GM19239 (cell line): Measurements from ENCODE around the gene HRC.
"Not testable (repeated sequence)": the region's sequence is repeated elsewhere in the genome, so short reads cannot be mapped to it uniquely, and the experiment has no call there.

Experiments used
- DNase-seq: peaks from one replicate; pipeline ENCODE4 v3.0.0; 2011; ENCODE audit warnings: low spot score; ENCODE audit not compliant: insufficient read length
- FAIRE-seq: peaks from 2 replicates; lab custom pipeline; 2011; peaks lifted over from hg19 to GRCh38; lab: Jason Lieb, UNC

Gene HRC

DNA sequence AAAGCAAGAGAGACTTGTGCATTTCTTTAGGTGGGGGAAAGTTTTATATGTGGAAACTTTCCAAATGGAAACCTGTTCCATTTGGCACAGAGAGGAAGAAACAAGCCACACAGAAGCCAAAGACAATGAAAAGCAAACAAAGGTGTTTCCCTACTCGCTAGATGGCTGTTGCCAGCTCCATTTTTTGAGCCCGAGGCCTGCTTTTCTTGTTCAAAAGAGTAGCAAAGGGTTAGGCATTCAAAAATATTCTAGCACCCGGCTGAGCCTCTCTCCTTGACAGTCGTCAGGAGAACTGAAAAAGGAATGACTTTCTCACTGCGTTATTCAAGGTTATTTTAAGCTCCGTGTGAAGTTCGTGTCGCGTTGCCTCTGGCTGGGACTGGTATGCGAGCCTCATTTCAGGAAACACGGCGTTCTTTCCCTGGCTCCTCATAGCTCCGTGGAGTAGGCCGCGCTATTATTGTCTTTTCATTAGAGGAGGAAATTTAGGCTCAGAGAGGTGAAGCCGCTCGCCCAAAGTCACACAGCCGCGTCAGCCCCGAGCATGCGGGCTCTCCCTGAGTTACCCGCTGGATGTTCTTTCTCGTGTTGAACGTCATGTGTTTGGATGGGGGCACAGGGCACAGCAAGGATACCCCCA is 10.0 kb upstream of the HRC start:
- FAIRE-seq (no peak), DNase-seq (no peak)

DNA sequence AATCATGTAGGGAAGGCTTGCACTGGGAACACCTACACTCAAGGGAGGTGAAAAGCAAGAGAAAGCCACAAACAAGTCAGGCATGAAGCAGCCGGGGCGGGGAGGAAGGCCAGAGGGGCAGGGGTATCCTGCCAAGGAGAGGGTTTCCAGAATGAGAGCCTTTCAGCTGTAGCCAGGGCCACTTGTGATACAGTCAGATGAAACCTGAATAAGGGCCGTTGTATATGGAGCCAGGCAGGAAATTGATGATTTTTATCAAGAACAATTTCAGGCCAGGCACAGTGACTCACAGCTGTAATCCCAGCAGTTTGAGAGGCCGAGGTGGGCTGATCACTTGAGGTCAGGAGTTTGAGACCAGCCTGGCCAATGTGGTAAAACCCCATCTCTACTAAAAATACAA is 6.8 kb upstream of the HRC start:
- DNase-seq (no peak), FAIRE-seq (no peak)

DNA sequence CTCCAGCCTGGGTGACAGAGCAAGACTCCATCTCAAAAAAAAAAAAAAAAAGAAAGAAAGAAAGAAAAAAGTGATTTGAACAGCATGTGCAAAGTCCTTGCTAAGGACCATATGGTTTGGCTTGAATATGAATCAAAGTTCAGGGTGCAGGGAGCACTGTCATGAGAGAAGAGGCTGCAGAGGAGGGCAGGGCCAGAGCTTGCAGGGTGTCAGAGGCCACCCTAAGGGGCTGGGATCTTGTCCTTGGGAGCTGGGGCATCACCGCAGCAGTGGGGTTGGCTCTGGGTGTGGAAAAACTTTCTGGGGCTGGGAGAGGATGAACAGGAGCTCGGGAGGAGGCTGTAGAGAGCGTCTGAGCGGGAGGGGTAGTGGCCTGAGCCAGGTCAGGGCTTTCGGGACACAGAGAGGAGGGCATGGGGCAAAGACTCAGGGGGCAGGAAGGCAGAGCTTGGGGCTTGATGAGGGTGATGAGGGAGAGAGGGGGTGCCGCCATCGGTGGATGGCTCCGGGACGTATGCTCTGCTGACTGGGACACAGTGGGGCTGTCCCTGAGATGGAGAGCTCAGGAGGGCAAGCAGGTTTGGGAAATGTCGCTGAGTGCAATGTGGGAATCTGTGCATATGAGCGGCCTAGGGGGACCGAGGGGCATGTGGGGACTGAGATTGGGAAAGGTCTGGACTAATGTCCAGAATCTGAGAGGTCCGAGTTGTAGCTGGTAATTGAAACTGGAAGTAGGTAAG is 5.4 kb upstream of the HRC start:
- FAIRE-seq, result no peak
- no peak for DNase-seq

DNA sequence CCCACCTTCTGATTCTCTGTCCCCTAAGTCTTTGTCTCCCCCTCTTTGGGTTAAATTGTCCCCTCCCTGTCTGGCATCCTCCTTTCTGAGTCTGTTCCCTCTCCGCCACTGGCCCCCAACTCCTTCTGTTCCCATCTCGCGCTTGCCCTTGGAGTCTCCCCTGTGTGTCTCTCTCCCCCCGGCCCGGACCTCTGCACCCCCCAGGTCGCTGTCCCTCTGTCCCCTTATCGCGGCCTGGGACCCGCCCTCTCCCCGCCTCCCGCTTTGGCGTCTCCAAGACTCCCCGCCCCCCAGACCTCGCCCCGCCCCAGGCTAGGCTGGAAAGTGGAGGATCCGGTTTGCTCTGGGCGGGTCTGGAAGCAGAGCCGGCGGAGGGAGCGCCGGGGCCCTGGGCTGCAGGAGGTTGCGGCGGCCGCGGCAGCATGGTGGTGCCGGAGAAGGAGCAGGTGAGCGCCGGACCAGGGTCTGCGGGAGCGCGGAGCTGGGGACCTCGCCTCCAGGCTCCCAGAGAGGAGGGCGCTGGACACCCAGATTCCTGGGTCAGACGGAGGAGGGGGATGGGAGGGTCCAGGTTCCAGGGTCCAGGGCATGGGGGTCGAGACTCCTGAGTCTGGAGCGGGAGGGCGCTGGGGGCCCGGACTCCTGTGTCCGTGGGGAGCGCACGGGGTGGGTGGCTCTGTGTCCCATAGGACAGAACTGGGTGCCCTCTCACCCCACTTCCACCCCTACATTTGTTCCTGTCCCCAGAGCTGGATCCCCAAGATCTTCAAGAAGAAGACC is 2.4 kb upstream of the HRC start, which contains the start of gene TRPM4:
TRPM4 (plus strand) TSS at position 348 of the 780 bp plus-strand sequence; CDS start at position 423, 75 bp downstream.
- DNase-seq (no peak), FAIRE-seq (no peak)

DNA sequence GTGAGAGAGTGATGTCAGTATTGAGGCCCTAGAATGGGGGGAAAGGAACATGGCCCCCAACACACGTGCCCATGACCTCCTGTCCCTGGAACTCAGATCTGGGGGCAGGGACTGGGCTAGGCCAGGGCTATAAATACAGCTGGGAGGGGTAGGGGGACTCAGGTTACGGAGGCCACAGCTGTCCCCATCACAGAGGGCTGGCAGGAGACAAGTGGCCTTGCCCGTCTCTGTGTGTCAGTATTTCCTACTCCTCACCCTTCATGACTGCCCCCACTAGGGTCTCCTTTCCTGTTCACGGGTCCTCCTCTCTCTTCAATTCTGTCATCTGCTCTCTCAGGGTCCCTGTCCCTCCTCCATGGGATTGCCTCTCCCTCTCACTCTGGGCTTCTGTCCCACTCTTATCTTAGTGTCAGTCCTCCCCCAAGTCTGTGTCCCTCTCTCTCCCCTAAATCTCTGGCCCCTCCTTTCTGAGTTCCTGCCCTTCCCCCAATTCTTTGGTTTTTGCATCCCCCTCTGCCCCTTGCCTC is 687 bp upstream of the HRC start:
- no peak for FAIRE-seq
- no peak for DNase-seq

DNA sequence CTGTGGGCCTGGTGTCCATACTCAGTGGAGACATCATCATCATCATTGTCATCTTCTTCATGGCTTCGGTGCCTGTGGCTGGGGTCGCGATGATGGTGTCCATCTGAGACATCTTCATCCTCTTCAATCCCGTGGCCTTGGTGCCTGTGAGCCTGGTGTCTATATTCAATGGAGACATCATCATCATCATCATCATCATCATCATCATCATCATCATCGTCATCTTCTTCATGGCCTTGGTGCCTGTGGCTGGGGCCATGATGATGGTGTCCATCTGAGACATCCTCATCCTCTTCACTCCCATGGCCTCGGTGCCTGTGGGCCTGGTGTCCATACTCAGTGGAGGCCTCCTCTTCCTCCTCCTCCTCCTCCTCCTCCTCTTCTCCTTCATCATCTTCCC is 917 bp downstream of the HRC start:
- FAIRE-seq, result no peak
- DNase-seq, result no peak

DNA sequence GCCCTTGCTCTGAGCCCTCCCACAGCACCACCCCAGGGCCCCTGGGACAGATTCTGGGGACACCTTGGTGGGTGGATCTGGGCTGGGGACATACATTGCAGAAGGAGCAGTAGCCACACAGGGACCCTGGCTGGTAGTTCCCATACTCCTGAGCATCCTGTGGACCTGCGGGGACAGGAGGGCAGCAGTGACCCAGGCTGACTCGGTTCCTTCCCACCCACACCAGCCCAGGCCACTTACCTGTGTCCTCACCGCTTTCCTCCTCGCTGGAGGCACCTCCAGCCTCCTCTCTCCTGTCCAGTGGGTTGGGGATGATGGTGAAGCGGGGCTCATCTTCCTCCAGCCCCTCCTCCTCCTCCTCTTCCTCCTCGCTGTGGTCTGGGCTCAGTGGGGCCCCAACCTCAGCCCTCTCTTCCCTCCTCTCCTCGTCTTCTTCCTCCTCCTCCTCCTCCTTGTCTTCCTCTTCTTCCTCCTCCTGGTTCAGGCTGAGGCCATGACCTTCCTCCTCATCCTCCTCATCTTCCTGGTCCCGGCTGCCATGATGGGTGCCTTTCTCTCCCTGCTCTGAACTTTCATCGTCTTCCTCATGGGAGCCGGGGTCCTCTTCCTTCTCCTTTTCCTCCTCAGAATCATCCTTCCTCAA is 1.9 kb downstream of the HRC start:
- FAIRE-seq, result no peak
- no peak for DNase-seq

DNA sequence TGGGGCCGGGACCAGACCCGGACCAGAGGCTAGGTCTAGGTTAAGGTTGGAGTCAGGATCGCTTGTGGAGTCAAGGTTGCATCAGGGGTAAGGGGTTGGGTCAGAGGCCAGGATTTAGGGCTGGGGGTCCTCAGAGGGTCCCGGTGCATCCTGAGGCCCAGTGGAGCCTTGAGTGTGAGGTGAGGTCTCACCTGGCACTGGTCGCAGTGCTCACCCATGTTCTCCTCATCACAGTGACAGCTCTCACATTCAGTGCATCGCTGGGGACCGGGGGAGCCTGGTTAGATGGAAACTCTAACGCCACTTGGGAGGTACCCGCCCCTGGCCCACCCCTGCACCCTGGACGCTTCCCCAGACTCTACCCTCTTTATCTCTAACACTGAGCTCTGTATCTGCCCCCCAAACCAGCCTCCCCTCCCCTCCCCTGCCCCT is 3.1 kb downstream of the HRC start:
- FAIRE-seq, result no peak

DNA sequence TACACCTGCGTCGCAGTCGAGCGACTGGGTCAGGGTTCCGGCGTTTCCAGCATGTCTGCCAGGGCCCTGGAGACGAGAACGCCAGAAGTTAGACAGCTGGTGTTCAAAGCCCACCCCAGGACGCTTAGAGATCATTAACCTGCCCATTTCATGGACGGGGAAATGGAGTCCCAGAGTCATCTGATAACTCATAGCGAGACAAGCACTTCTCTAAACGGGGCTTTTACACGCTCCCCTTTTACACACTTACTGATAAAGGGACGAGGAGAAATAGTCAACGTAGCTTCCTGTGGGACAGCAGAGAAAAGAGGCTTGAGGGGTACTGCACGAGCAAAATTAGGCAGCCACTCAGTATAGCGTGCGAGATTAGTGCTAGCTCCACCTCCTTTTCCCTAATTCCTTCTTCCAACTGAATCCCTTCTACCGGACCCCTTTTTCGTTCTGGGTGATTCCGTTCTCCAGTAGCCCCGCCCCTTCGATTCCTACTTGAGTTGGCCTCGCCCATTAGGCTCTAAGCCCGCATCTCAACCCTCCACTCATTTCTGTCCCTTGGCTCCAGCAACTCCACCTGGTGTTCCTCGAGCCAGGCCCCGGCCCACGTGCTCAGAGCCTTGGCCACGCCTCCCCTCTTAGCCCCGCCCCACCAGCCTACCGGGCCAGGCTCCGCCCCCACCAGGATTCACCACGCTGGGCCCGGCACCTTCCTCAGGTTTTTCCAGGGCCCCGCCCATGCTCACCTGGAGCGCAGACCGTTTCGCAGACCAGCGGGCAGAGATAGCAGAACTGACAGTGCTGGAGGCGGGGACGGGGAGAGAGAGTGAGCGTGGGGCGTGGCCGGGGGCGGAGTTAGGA is 3.7 kb downstream of the HRC start:
- FAIRE-seq (no peak), DNase-seq (no peak)

More for the DNA sequence above, 3.1 kb downstream of the HRC start:
- DNase-seq, result no peak

DNA sequence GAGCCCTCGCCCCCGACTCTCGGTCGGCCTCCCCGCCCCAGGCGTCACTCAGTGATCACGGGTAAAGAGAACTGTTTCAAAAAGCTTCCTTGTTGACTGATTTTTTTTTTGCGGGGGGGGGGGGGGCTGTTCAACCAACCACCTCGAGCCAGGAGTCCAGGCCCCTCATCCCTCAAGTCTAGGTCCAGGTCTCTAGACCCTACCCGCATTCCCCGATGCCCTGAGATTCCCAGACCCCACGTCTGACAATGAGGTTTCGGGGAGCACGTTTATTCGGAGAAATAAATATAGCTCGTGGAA is 4.3 kb downstream of the HRC start:
- DNase-seq, result no peak
- FAIRE-seq, result no peak

DNA sequence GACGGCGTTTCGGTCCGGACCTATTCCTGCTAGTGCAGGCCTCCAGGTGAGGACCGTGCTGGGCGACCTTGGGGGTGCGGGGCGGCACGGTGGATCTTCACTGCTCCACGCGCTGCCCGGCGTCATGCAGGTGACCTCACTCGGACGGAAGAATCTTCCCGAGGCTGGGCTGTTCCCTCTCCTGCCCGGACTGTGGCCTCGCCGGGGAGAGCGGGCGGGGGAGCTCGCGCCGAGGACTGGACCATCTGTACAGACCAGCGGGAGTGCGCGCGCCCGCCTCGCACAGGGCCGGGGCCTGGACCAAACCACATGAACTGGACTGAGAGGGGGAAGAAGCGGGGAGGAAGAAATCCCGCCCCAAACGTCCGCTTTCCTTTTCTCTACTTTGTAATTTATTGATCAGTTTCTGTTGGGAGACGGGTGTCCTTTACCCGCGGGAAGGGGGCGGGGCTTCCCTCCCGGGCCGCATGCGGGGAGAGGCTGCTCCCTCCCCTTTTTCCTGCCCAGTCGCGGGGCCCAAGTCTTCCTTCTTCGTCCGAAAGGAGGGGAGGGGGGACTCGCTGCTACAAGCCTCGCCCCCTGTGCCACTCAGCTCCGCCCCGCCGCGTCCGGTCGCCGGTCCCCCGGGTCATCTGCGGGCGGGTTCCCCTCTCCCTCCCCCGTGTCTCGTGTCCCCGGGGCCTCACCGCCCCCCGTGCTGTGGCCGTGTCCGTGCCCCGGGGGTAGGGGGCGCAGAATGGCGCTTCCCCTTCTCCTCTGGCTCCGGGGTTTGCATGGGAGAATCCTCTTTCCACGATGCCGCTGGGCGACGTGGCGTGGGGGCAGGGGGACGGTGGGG is 4.9 kb downstream of the HRC start:
- no peak for FAIRE-seq
- peak; percentile 62 for DNase-seq

DNA sequence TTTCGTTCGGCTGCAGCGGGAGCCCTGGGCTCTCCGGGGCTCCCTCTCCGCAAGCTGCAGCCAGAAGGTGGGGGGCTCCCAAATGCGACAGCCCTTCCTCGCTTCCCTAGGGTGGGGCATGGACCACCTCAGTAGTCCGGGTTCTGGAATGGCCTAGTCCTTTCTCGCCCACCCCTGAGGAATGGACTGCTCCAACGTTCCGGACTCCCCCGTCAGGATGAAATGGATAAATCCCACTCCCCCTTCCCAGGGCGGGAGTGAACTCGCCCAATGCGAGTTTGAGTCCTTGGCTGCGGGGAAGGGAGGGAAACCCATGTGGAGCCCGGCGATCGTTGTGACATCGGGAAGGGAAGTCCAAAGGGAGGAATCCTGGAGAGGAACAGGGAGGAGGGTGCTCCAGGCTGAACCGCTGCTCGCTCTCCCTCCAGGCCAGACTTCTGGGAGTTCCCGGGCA is 5.5 kb downstream of the HRC start:
- DNase-seq (no peak), FAIRE-seq (no peak)

DNA sequence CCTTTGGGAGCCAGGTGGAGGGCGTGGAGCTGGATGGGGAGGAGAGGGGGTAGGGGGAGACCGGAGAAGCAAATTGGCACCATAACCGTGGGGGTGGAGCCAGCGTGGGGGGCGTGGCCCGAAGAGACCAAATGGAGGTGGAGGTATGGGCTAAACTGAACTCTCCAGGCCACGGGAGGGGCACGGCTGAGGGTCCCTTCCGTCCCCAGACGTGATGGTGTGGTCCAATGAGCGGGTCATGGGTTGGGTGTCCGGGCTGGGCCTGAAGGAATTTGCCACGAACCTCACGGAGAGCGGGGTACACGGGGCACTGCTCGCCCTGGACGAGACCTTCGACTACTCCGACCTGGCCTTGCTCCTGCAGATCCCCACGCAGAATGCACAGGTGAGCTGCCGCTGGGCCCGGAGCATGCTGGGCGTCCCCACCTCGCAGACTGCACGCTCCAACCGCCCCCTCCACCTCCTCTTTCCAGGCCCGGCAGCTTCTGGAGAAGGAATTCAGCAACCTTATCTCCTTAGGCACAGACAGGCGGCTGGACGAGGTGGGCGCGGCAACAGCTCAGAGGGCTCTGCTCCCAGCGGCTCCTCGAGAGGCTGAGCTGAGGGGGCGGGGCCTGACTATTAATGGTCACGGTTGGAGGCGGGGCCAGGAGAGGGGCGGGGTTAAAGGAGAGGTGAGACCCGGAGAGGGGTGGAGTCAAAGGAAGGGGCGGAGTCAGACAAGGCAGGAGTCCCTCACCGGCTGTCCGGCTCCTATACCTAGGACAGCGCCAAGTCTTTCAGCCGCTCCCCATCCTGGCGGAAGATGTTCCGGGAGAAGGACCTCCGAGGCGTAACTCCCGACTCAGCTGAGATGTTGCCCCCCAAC is 6.2 kb downstream of the HRC start:
- no peak for FAIRE-seq

DNA sequence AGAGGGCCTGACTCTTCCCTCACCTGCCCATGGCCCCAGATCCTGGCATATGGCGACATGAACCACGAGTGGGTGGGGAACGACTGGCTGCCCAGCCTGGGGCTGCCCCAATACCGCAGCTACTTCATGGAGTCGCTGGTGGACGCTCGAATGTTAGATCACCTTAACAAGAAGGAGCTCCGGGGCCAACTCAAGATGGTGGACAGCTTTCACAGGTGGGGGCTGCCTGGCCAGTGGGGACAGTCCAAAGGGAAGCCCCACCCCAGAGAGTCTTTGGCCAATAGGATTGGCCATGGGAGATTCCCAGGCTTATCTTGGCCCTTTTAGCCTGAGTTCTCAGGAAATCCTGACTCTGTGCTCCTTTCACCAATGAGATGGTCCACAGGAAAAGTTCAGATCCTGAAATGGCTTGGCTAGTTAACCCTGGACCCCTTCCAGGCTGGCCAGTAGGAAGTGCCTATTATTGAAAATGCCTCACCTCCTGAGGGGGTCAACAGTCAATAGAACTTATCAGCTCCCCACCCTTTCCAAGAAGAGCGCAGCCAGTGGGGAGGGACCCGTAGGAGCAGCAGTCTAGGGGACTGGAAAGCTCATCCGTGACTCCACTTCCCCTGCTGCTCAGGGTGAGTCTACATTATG is 7.0 kb downstream of the HRC start:
- no peak for FAIRE-seq

More for the DNA sequence above, 6.2 kb downstream of the HRC start:
- DNase-seq, result peak; percentile 65

DNA sequence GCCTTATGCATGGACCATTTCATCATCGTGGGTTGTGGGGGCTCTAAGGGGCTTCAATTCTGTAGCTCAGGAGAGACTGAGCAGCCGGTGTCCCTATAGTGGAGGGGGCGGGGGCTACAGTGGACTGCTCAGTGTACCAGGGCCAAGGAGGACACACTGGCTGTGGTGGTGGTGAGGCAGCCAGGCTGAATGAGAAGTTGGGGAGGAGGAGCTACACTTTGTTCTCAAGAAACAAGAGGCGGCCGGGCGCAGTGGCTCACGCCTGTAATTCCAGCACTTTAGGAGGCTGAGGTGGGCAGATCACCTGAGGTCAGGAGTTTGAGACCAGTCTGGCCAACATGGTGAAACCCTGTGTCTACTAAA is 8.8 kb downstream of the HRC start:
- not testable (repeated sequence) for DNase-seq, FAIRE-seq

More for the DNA sequence above, 7.0 kb downstream of the HRC start:
- no peak for DNase-seq

DNA sequence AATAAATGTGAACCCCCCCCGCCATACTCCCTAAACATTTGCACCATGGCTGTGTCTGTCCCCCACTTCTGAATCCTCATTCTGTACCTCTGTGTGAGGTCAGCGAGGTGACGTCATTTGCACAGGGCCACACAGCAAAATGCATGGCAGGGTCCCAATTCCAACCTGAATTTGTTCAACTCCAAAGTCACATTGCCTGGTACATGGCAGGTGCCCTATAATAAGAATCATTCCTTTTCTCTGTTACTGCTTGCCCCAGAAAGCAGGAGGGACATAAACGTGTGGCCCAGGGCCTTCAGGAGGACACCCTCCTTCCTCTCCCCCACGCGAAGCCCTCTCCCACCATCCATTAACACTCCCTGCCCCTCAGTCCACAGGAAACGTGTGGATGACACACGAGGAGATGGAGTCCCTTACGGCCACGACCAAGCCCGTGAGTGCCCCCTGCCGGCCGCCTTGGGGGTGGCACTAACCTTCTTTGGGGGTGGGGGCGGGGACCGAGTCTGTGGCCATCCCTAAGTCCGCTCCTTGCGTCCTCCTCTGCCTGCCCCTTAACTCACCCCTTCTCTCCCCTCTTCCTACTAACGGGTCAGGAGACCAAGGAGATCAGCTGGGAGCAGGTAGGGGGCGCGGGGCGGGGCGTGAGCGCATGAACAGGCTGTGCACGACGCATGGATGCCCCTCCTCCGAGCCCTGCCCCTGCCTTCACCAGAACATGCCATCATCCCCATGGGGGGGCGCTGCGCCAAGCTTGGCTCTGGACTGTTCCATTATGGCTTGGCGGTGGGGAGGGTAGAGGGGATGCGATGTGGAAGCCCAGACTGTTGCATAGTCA is 9.4 kb downstream of the HRC start:
- FAIRE-seq (no peak), DNase-seq (peak; percentile 68)
